ENCODE data around the gene B4GALNT3. TPM values are rescaled to one million over a fixed set of nuclear protein-coding genes. Genes with fewer than 3 reads are reported as not detected.

The B4GALNT3 gene
- total RNA-seq, 2 donors from 2014 or later, result 3.5 to 4.7 TPM

GRCh38 chr12:583251-583869, 123.6 kb downstream of the B4GALNT3 start:
- Mint-ChIP-seq H3K27me3 (no peaks in the 10 kb centered on the region), H3K9me3 (no peaks in the 10 kb centered on the region), H3K4me3 (no peak overlapping the region), H3K36me3 (ENCODE audit: low read depth) (no peaks in the 10 kb centered on the region), H3K27ac (no peak overlapping the region), H3K4me1 (no peaks in the 10 kb centered on the region)
- no peak for ATAC-seq (replicated peaks)

DNA sequence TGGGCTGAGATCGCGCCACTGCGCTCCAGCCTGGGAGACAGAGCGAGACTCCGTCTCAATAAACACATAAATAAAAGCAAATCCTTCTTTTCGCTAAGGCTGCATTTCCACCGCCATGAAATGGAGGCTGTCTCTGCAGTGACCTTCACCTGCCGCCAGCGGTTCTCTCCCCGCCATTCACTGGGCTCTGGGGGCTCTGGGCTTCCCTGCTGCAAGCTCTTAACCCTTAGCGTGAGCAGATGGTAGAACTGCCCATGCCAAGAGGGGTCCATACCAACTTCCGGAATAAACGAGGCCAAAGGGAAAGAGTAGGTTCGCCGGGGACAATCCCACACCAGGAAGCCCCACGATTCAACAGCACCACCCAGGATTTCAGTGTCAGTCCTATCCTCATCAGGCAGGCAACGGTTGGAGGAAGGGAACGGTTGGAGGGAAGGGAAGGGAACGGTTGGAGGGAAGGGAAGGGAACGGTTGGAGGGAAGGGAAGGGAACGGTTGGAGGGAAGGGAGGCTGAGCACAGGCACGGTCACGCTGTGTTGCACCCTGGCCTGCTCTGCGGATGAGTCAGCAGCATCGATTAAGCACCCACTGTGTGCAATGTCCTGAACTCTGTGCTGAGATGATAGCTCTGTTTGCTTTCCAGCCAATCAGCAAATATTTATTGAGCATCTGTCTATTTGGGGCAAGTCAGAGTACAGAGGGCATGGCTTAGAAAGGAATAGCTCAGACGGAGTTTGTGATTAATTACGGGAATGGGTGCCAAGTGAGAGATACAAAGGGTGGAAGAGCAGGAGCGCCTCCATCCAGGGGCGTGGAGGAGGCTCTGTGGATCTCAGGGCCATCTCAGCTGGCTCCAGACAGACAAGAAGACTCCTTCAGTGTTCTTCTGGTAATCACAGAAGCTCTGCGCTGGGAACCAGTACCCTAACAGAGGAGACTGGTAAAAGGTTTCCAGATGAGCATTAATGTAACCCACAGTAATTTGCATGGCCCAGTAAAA, 125.6 kb downstream of the B4GALNT3 start:
- no peaks in the 10 kb centered on the region for H3K4me1 Mint-ChIP-seq
- ATAC-seq (replicated peaks), result no peak
- no peaks in the 10 kb centered on the region for H3K27me3 Mint-ChIP-seq
- H3K27ac Mint-ChIP-seq, result no peak overlapping the region
- H3K36me3 Mint-ChIP-seq (ENCODE audit: low read depth), result no peaks in the 10 kb centered on the region
- no peaks in the 10 kb centered on the region for H3K9me3 Mint-ChIP-seq
- no peak overlapping the region for H3K4me3 Mint-ChIP-seq

DNA sequence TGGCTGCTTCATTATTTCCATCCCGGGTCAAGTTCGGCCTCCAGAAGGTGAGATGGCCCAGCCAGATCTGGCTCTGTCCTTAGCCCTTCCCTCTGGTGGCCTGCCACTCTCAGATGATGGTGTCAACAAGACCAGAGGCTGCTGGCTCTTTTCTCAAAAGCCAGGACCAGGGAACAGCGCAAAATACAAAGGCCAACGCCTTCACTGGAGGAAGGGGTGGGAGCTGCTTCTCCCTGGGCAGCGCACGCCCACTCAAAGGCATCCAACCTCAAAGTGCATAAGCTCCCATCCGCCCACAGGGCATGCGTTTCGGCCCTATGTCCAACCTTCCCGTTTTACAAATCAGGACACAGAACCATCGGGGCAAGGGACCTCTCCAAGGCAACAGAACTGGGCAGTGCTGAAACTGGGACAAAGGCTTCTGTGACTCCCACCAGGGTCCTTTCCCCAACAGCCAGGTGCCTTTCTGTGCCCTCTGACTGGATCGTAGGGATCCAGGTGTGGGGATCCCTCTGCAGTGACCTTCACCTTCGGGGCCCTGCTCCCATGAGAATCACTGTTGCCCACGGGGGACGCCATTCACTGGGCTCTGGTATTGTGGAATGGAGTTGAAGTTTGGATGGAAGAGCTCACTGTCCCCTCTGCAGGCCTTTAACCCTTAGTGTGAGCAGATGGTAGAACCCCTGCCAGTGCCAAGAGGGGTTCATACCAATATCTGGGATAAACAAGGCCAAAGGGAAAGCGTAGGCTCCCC, 126.8 kb downstream of the B4GALNT3 start:
- no peaks in the 10 kb centered on the region for H3K4me1 Mint-ChIP-seq
- H3K36me3 Mint-ChIP-seq (ENCODE audit: low read depth), result no peaks in the 10 kb centered on the region
- no peak overlapping the region for H3K4me3 Mint-ChIP-seq
- no peak for ATAC-seq (replicated peaks)
- no peak overlapping the region for H3K27ac Mint-ChIP-seq
- H3K9me3 Mint-ChIP-seq, result no peaks in the 10 kb centered on the region
- H3K27me3 Mint-ChIP-seq, result no peaks in the 10 kb centered on the region

DNA sequence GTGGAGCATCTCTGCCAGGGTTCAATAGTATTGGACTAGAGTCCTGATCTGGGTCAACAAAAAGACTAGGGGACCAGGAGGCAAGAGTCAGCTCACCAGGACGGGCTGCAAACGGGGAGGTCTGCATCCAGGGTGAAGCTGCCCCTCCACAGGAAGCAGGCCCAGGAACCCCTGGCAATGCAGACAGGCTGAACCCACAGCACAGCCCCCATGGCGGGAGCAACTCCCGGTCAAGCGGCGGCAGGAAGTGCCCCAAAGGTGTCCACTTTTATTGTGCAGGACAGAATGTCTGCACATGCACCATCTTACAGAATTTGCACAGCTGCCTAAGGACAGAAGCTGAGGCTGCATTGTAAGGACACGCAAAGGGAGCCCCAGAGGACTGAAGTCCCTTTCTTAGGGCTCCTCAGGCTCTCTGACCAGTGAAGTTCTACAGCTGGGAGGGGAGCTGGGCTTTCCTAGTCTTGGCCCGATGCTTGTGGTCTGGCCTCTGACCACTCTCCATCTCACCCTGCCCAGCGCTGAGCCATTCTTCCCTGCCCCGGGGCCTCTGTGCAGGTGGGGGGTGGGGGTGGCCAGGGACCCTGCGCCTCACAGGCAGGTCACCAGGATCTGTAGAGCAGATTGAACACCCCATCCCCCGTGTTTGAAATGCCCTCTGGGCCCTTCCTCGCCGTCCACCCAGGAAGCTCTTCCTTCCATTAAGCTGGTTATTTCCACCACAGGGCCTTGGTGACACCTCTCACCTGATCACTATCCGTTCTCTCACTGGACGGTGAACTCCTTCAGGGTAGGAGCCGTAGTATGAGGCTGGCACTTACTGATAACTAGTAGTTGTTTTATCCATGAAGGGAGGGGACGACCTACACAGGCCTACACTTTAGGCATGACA, 127.6 kb downstream of the B4GALNT3 start:
- H3K9me3 Mint-ChIP-seq, result no peaks in the 10 kb centered on the region
- no peaks in the 10 kb centered on the region for H3K27me3 Mint-ChIP-seq
- H3K27ac Mint-ChIP-seq, result no peak overlapping the region
- ATAC-seq (replicated peaks), result no peak
- H3K36me3 Mint-ChIP-seq (ENCODE audit: low read depth), result no peaks in the 10 kb centered on the region
- H3K4me1 Mint-ChIP-seq, result no peaks in the 10 kb centered on the region
- H3K4me3 Mint-ChIP-seq, result no peak overlapping the region

DNA sequence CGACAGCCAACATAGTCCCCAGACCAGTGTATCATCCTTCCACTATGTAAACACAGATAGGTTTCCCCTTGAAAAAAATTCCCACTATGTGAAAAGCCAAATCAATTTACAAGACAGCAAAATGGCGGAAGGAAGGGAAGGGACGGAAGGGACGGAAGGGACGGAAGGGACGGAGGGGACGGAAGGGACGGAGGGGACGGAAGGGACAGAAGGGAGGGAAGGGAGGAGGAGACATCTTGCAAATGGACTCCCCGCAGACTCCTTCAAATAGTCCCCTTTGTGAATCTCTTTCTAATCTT, 128.2 kb downstream of the B4GALNT3 start:
- Mint-ChIP-seq H3K4me1 (no peaks in the 10 kb centered on the region), H3K9me3 (no peaks in the 10 kb centered on the region), H3K4me3 (no peak overlapping the region), H3K36me3 (ENCODE audit: low read depth) (no peaks in the 10 kb centered on the region), H3K27ac (no peak overlapping the region), H3K27me3 (no peaks in the 10 kb centered on the region)
- no peak for ATAC-seq (replicated peaks)

- Mint-ChIP-seq H3K4me3 (no peak overlapping the region), H3K4me1 (no peaks in the 10 kb centered on the region), H3K9me3 (no peaks in the 10 kb centered on the region), H3K27ac (peak overlapping the region; percentile 67), H3K27me3 (no peaks in the 10 kb centered on the region), H3K36me3 (ENCODE audit: low read depth) (no peaks in the 10 kb centered on the region)
- no peak for ATAC-seq (replicated peaks)
These were observed 128.9 kb downstream of the B4GALNT3 start for GRCh38 chr12:588646-589045.

GRCh38 chr12:590206-590750, 130.5 kb downstream of the B4GALNT3 start:
- H3K4me3 Mint-ChIP-seq, result no peak overlapping the region
- no peak overlapping the region for H3K27ac Mint-ChIP-seq
- no peaks in the 10 kb centered on the region for H3K36me3 Mint-ChIP-seq (ENCODE audit: low read depth)
- H3K9me3 Mint-ChIP-seq, result no peaks in the 10 kb centered on the region
- ATAC-seq (replicated peaks), result no peak
- H3K4me1 Mint-ChIP-seq, result no peaks in the 10 kb centered on the region
- no peaks in the 10 kb centered on the region for H3K27me3 Mint-ChIP-seq

DNA sequence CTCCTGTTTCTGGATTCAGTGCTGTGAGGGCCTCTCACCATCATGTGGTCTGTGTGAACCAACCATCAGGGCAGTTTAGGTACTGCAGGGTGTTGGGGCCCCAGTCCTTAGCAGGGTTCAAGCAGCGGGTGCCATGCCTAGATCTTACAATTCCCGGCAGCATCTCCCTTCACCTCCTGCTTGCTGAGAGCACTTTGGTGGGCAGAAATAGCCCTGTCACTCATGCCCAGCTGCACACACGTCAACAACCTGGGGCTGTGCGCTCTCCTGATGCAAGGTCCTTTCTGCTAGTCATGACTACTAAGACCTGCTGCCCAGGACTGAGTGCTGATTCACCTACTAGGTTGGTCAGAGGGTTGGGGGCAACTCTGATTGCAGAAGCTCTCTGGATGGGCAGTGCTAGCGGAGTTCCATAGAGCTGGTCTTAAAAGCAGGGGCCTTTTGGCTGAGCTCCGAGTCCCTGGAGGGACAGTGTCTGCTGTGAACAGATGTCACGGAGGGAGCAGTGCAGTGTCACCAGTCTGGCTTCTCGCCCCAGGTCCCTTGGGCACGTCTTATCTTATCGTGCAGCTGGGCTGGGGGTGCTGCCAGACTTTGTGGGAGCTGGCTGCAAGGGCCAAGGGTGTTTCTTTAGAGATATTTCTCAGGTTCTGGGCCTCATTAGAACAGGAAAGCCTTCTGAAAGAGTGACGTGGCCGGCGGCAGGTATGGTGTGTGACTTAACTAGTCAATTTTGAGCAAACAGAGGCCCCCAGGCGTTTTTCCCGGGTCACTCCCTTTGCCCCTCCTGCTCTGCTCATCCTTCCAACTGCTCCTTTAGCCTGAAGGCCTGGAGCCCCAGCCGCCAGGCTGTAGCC, 131.7 kb downstream of the B4GALNT3 start:
- ATAC-seq (replicated peaks), result no peak
- Mint-ChIP-seq H3K9me3 (no peaks in the 10 kb centered on the region), H3K27me3 (no peaks in the 10 kb centered on the region)

DNA sequence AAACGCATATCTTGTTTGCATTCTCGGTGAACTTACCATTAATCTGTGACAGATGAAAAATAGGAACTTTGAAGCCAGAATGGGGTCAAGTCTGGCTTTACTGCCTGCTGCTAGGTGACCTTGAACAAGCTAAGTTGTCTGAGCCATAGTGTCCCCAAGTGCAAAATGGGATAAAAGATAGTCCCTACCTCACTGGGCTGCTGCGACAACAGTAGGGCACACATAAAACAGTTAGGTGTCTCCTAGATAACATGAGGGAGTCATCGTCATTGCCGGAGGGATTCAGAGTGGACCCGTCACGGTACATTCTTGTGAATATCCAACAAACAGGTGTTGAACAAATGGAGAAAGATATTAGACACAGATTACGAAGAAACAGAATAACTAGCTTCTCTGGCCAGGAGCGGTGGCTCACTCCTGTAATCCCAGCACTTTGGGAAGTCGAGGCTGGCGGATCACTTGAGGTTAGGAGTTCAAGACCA, 132.3 kb downstream of the B4GALNT3 start:
- no peaks in the 10 kb centered on the region for H3K27me3 Mint-ChIP-seq
- H3K36me3 Mint-ChIP-seq (ENCODE audit: low read depth), result no peaks in the 10 kb centered on the region
- no peak for ATAC-seq (replicated peaks)
- H3K9me3 Mint-ChIP-seq, result no peaks in the 10 kb centered on the region
- no peaks in the 10 kb centered on the region for H3K4me1 Mint-ChIP-seq
- H3K27ac Mint-ChIP-seq, result no peak overlapping the region
- no peak overlapping the region for H3K4me3 Mint-ChIP-seq

More for the DNA sequence above, 131.7 kb downstream of the B4GALNT3 start:
- H3K36me3 Mint-ChIP-seq (ENCODE audit: low read depth), result no peaks in the 10 kb centered on the region
- no peak overlapping the region for H3K4me3 Mint-ChIP-seq
- no peaks in the 10 kb centered on the region for H3K4me1 Mint-ChIP-seq
- no peak overlapping the region for H3K27ac Mint-ChIP-seq

DNA sequence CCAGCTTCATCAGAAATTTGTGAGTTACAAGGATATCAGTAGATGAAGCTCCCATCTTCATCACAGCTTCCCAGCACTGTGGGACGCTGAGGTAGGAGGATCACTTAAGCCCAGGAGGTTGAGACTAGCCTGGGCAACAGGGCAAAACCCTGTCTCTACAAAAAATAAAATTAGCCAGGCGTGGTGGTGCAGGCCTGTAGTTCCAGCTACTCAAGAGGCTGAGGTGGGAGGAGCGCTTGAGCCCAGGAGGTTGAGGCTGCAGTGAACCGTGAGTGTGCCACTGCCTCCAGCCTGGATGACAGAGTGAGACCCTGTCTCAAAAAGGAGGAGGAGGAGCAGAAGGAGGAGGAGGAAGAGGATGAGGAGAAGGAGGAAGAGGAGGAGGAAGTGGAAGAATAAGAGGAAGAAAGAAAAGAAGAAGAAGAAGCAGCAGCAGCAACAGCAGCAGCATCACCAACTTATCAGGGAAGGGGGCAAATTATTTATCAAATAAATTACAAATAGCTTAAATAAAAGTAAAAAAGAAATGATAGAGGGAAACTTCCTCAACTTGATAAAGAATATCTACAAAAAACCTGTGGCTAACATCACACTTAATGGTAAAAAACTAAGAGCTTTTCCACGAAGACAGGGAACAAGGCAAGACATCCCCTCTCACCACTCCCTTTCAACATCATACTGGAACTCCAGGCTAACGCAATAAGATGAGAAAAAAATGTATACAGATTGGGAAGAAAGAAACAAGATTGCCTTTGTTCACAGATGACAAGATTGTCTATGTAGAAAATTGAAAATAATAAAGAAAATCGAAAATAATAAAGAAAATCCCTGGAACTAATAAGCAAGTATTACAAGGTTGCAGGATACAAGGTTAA, 133.9 kb downstream of the B4GALNT3 start:
- Mint-ChIP-seq H3K36me3 (ENCODE audit: low read depth) (no peaks in the 10 kb centered on the region), H3K4me3 (no peak overlapping the region), H3K27ac (no peak overlapping the region), H3K4me1 (no peaks in the 10 kb centered on the region), H3K9me3 (no peaks in the 10 kb centered on the region), H3K27me3 (no peaks in the 10 kb centered on the region)
- ATAC-seq (replicated peaks), result no peak

- H3K4me1 Mint-ChIP-seq, result no peaks in the 10 kb centered on the region
- H3K36me3 Mint-ChIP-seq (ENCODE audit: low read depth), result no peaks in the 10 kb centered on the region
- no peaks in the 10 kb centered on the region for H3K27me3 Mint-ChIP-seq
- no peaks in the 10 kb centered on the region for H3K9me3 Mint-ChIP-seq
- H3K27ac Mint-ChIP-seq, result no peak overlapping the region
- no peak for ATAC-seq (replicated peaks)
- H3K4me3 Mint-ChIP-seq, result no peak overlapping the region
These were observed 138.3 kb downstream of the B4GALNT3 start for GRCh38 chr12:597926-598568.

GRCh38 chr12:599756-600155, 140.0 kb downstream of the B4GALNT3 start:
- Mint-ChIP-seq H3K27ac (no peak overlapping the region), H3K4me3 (no peak overlapping the region), H3K4me1 (no peaks in the 10 kb centered on the region), H3K9me3 (no peaks in the 10 kb centered on the region), H3K36me3 (ENCODE audit: low read depth) (no peaks in the 10 kb centered on the region), H3K27me3 (no peaks in the 10 kb centered on the region)
- no peak for ATAC-seq (replicated peaks)
